ENCODE results near the gene RNF175.
"Not testable (repeated sequence)": the region's sequence is repeated elsewhere in the genome, so short reads cannot be mapped to it uniquely, and the experiment has no call there.

The RNF175 gene

DNA sequence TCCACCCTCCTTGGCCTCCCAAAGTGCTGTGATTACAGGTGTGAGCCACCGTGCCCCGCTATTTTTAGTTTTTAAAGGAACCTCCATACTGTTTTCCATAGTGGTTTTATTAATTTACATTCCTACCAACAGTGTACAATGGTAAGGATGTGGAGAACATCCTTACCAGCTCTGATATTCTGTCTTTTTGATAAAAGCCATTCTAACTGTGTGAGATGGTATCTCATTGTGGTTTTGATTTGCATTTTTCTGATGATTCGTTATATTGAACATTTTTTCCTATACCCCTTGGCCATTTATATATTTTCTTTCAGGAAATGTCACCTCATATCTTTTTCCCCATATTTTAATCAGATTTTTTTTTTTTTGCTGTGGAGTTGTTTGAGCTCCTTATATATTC is 90.0 kb downstream of the RNF175 start:
- DNase-seq: no peak

DNA sequence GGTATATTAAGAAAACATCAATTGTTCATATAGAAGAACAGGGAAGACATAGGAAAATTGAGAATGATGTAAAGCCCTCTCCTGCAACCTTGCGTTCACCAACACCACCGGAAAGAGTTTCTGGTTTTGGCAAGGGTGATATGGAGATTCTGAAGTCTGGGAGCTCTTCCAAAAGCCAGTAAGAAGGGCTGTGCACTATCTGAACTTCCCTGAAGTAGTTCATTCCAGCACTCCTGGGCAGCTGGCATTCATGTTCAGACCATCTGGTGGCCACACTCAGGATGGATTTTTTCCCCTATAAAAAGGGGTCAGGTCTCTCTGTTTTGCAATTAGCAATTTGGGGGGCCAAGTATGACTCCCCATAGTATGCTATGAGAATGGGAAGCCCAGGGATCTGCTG is 91.2 kb downstream of the RNF175 start:
- DNase-seq: no peak

DNA sequence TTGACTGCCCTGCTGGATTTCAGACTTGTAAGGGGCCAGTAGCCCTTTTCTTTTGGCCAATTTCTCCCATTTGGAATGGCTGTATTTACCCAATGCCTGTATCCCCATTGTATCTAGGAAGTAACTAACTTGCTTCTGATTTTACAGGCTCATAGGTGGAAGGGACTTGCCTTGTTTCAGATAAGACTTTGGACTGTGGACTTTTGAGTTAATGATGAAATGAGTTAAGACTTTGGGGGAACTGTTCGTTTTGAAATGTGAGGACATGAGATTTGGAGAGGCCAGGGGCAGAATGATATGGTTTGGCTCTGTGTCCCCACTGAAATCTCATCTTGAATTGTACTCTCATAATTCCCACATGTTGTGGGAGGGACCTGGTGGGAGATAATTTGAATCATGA is 93.3 kb downstream of the RNF175 start:
- not testable (repeated sequence) for DNase-seq

DNA sequence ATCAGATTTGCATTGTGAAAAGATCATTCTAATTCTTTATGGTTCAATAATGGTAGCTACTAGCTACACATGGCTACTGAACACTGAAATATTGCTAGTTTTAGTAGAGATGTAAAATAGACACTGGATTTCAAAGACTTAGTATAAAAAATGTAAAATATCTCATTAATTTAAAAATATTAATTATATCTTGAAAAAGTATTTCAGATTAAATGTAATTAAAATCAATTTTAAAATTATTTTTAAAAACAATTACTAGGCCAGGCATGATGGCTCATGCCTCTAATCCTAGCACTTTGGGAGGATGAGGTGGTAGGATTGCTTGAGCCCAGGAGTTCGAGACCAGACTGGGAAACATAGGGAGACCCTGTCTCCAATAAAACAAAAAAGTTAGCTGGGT is 96.2 kb downstream of the RNF175 start:
- DNase-seq: no peak

DNA sequence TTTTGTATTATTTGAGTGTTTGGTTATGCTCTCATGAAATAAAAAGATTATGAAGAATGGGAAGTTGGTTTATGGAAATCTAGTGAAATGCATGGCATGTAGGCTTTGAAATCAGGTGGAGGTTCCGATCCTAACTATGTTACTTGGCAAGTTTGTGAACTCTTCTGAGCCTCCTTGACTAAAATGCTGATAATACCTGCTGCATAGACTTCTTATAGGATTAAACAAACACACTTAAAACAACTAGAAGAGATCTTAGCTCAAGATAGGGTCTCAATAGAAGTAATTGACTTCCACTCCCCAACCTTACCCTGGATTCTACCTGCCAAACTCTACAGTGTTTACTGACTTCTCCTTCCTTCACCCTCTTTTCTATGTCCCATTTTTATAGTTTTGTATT is 97.9 kb downstream of the RNF175 start:
- DNase-seq: no peak

DNA sequence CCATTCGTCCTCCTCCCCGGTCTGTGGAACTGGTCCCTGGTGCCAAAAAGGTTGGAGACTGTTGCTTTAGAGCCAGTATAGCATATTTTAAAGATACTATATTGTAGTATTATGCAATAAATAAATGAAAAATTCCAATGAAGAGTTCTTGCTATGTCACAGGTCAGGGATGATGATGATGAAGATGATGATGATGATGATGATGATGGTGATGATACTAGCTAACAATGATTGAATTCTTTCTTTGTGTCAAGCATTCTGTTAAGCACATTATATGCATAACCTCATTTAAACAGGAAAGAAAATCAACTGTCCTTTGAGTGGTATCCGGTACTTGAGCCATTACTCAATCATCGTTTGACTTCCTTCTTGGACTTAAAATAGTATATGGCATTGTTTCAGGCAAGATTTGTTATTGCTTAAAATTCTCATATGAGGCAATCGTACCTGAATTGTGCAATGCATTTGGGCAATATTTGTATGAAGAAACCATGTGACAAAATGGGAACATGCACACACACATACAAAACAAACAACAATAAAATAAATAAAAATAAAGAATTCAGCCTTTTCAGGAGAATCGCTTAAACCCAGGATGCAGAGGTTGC is 98.5 kb downstream of the RNF175 start:
- no peak for DNase-seq
